HG03565 (cell line): Measurements from ENCODE around the gene VSTM4.

ENCODE experiments used
- ATAC-seq: cut with Tn5 transposase; IDR thresholded peaks from one replicate; pipeline ENCODE4 v1.9.1; 2021; ENCODE audit warnings: mild to moderate bottlenecking, moderate library complexity; ENCODE audit not compliant: unreplicated experiment

The VSTM4 gene

DNA sequence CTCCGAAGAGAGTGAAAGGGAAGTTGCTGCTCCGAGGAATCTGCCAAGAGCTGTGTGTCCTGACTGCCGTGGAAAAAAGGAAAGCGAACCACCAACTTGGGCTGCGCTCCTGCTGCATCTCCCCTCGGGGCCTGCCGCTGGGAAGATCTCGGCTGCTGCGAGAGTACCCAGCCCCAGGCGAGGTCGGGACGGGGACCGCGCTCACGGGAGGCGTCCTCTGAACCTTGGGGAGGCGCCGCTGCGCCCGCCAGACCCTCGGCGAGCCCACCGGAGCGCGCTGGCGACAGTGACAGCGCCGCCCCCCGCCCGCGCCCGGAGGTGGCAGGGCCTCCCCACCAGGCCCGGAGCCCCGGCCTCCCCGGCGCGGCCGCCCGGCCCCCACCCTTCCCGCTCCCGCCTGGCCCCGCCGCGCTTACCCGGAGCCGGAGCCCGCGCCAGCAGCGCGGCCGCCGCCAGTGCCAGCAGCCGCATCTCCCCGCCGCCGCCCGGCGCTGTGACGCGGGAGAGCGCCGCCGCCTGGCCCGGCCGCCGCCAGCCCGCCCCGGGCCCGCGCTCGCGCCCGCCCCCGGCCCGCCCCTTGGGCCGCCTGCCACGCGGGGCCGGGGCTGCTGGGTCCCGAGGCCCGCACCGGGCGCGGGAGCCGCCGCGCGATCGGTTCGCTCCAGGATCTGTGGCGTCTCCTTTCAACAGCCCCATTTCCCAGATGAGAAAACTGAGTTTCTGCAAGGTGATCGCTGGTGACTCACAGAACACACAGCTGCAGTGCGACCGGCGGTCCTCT is at the start of gene VSTM4:
TSS of gene VSTM4 (minus strand) at position 508 of the 781 bp plus-strand sequence. CDS start at position 471, 37 bp downstream.
- ATAC-seq = no peak

GRCh38 chr10:49164559-49165188 is 49.4 kb upstream of the VSTM4 start:
- peak; percentile 71 for ATAC-seq

DNA sequence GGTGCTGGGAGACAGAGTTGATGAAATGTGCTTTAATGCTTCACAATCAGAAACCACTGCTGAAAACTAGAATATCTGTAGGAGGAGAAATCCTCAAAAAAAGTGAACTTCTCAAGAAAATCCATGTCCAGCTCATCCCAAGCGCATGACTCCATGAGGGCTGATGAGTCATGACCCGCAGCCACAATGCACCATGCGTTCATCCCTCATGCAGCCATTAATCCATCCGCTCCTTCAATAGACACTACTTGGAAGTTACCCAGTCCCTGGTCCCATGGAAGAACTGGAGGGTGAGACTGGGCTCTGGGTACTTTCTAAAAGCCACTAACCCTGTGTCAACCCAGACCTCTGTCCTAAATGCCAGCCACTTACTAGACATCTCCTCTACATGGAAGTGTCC is 48.4 kb upstream of the VSTM4 start:
- ATAC-seq = no peak

DNA sequence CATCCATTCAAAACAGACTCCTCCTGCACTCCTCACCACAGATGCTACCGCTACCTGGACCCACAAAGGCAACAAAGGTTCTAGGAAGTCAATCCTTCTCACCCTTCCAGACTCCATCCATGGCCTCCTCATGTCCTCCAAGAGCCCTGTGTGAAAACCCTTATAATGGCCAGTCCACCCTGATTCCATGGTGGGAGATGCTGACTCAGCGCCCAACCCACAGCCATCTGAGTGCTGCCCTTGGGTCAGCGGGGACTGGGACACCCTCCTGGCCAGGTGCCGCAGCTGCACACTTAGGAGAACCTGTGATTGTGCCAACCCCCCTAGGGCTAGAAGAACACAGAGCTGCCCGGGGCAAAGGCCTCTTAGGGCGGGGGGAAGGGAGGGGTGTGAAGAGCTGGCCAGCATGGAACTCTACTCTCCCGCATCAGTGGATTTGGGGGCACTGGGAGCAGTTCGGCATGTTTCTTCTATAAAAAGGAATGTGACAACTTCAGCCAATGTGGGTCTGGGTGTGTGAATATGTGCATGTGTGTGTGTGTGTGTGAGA is 47.5 kb upstream of the VSTM4 start:
- ATAC-seq = no peak

- ATAC-seq = no peak
These were observed 46.7 kb upstream of the VSTM4 start for GRCh38 chr10:49162063-49162462.

DNA sequence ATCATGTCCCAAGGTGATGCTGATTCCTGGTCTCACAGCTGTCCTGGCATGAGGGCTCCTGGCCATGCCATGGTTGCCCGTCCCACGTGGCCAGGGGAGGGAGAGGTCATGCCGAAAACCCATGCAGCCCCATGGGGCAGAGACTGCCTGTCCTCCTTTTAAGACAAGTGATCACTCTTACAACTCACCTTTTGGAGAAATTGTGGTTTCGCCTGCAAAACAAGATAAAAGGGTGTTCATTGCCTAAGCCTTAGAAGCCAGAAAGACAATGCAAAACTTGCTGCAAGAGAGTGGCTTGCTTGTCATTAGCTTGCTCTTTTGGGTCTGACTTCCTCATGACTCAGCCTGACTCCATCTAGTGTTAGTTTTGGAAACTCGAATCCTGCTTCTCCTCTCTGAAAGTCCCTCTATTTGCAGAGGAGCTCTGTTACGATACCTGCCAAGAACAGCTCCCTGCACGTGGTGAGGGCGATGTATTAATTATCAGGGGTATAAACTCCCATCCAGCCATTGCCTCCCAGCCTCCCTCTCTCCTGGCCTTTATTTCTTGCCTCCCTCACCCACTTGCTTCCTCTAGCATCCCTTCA is 46.2 kb upstream of the VSTM4 start:
- ATAC-seq = no peak

DNA sequence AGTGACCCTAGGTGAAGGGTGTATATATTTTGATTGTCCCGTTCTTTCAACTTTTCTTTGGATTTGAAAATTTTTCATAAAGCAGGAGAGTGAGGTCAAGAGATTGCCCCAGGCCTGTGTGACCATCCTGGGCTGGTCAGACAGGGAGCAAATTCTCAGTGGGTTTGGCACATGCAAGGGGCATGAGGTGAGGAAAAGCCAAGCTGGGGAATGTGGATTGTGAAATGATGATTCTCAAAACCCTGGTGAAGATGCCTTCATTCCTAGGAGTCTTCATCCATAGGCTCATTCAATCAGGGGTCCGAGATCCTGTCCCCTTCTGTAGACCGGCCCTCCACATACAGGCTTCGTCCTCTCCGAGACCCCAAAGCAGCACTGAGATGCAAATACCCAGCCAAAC is 45.5 kb upstream of the VSTM4 start:
- ATAC-seq = no peak

DNA sequence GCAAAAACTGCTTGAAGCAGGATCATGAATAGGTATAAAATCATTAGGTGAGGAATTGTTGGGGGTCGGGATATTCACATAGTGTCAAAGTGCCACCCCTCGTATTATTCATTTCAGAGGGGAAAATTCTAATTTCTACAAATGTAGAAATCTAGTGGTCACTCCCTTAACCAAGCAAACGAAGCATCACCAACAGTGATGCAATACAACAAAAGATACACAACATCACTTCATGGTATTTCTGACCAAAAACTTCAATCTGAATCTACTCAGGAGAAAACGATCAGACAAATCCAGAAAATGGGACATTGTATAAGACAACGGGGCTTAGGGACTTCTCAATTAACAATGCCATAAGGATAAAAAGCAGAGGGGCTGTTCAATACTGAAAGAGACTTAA is 44.8 kb upstream of the VSTM4 start:
- ATAC-seq = no peak

DNA sequence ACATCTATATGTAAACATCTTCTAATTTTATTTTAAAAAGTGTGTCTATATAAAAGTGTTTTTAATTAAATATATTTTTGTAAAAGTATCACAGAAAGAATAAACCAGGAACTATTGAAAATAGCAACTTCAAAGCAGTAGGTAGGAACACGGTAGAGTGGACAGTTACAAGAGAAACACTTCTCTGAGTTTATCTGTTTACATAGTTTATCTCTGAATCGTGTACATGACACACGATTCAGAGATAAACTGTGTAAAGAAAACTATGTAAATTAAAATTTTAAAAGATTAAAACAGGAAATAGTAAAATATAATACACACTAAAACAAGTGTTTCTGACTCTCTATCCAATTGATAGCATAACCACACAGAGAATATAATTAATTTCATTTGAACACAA is 43.6 kb upstream of the VSTM4 start:
- no peak for ATAC-seq

DNA sequence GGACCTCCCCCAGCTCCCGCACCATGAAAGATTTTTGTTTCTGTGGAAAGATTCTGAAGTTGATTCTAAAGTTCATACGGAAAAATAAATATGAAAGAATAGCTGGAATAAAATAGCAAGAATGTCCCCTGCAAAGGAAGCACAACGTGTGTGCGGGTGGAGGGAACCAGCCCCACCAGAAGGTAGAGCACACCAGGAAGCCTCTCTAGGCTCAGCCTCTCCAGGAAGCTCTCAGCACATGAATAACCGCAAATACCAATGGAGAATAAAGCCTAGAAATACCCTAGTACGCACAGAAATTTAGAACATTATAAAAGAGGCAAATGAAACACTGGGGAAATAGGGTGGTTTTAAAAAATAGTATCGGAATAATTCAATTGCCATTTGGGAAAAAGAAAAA is 43.1 kb upstream of the VSTM4 start:
- ATAC-seq = no peak

- ATAC-seq = no peak
These were observed 41.9 kb upstream of the VSTM4 start for GRCh38 chr10:49157229-49157628.

DNA sequence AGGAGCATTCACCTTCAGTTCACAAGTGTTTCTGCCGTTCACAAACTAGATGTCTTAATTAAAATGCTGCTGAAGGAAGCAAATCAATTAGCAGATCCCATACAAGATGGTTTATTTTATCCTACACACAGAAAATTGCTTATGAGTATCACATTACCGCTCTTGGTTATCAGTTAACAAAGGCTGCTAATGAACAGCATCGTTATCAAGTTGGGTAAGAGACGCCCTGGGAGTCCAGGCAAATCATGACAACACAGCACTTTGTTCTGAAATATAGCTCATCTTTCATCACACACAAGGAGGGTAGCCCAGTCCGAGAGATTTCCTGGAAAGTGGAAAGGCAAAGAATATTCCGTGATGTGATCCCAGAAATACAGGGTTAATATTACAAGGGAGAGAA is 39.3 kb upstream of the VSTM4 start:
- ATAC-seq = no peak

DNA sequence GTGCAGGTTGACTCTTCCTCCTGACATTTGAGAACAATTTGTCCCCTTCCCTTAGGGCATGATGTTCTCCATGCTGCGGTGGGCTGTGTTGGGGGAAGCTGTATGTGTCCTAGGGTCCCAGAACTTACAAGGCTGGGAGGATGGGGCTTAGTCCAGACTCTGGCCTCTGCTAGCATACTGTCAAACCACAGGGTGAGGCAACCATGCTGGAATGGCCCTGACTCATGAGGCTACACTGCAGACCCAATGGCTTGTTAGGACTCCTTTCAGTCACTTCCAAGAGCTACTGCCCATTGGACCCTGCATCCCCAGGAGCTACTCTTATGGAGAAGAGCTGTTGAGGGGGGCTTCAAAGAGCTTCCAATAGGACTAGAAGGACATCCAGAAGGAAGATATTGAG is 38.6 kb upstream of the VSTM4 start:
- ATAC-seq = no peak

DNA sequence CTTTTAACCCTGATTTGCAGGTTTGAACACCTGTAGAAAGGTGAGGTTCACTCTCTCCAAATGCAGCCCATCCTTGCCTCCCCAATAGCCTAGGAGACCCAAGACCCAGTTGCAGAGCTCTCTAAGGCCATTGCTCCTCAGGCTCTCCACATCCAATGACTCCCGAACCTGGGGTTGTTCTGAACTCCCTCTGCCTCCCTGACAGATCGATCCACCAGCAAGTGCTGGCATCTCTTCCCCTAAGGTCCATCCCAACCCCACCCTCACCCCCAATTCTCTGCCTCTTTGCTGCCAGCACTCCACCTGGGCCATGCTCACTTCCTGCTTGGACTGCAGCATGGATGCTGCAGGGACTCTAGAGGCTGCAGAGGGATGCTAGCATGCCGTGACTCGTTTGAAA is 37.8 kb upstream of the VSTM4 start:
- no peak for ATAC-seq

DNA sequence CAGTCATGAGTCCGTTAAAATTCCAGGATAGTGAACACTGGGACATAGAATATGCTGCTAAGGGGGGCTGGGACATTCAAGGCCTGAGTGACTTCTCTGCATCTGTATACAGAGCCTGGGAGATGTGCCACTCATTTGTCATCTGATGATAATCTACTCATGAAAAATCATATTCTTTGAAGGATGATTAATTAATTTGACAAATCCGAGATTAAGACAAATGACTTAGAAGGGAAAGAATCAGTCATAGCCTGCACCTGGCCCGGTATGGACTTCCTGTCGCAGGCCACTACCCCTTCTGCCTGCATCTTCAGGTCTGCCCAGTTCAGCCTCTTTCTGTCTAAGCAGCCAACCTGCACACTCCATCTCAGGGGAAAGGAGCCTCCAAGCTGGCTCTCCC is 37.3 kb upstream of the VSTM4 start:
- no peak for ATAC-seq

- ATAC-seq = no peak
These were observed 36.7 kb upstream of the VSTM4 start for GRCh38 chr10:49152037-49152436.

- no peak for ATAC-seq
These were observed 36.2 kb upstream of the VSTM4 start for GRCh38 chr10:49151481-49151880.

GRCh38 chr10:49151025-49151445 is 35.7 kb upstream of the VSTM4 start:
- no peak for ATAC-seq

DNA sequence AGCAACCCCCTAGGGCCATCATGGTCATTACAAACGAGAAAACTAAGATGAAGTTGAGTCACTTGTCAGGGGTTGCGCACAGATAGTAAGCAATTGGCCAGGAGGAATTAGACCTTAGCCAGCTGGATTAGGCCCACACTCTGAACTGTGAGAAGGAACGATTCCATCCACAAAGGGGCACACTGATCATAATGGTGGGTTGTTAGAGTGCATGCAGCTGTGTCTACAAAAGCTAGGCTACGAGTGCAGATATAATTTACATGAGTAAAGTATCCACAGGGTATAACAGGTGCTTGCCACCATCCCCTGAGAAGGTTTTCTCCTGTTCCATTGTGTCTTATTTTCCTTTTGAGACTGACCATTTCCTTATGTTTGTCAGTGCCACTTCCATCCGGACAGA is 35.1 kb upstream of the VSTM4 start:
- no peak for ATAC-seq

GRCh38 chr10:49149881-49150280 is 34.6 kb upstream of the VSTM4 start:
- no peak for ATAC-seq

DNA sequence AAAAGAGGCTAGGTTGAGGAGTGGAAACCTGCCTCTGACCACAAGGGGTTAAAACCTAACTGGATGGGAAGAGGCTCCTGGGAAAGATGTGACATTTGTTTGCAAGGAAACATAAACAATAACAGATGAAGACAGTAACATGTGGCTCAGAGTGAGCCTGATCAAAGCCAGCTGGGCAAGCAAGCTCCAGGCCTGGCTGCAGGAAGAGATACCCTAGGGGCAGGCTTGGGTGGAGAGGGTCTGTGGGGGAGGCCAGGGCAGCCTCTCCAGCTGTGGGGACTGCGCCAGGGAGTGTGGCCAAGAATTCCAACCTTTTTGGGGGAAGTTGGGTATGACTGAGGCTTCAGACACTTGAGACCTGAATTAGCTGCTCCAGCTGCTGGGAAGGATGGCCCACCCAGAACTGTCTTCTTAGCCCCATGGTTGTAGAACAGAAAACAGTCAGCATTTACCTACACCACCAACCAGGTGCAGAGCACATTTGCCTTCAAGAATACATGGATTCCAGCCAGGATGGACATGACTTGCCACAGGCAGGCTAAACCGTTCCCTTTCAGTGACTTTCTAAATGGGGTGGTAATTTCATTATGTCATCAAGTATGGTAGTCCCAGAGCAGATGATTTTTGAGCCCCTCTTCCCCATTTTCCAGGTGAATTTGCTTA is 28.9 kb upstream of the VSTM4 start:
- ATAC-seq = no peak
